GM18517 (cell line): ENCODE data around the gene MYOG.

Experiments
- ATAC-seq: cut with Tn5 transposase; IDR thresholded peaks from one replicate; pipeline ENCODE4 v1.9.1; 2021; ENCODE audit warnings: mild to moderate bottlenecking, moderate library complexity; ENCODE audit not compliant: unreplicated experiment

MYOG gene

GRCh38 chr1:203117611-203118575 is 32.1 kb upstream of the MYOG start:
- no peak for ATAC-seq

GRCh38 chr1:203116091-203116820 is 30.4 kb upstream of the MYOG start:
- no peak for ATAC-seq

- no peak for ATAC-seq
Measured at GRCh38 chr1:203114202-203114601, 28.4 kb upstream of the MYOG start.

GRCh38 chr1:203113308-203113707 is 27.5 kb upstream of the MYOG start:
- no peak for ATAC-seq

- ATAC-seq = no peak
Measured at GRCh38 chr1:203112475-203112874, 26.7 kb upstream of the MYOG start.

GRCh38 chr1:203104789-203105390 is 19.1 kb upstream of the MYOG start:
- ATAC-seq = no peak

GRCh38 chr1:203103829-203104495 is 18.1 kb upstream of the MYOG start:
- no peak for ATAC-seq

GRCh38 chr1:203103216-203103615 is 17.4 kb upstream of the MYOG start:
- no peak for ATAC-seq

- ATAC-seq = no peak
Measured at GRCh38 chr1:203101813-203102634, 16.2 kb upstream of the MYOG start.

- ATAC-seq = no peak
Measured at GRCh38 chr1:203100516-203100869, 14.7 kb upstream of the MYOG start.

- ATAC-seq = no peak
Measured at GRCh38 chr1:203099805-203100515, 14.1 kb upstream of the MYOG start.

- no peak for ATAC-seq
Measured at GRCh38 chr1:203098914-203099520, 13.2 kb upstream of the MYOG start.

- no peak for ATAC-seq
Measured at GRCh38 chr1:203098445-203098844, 12.6 kb upstream of the MYOG start.

- ATAC-seq = no peak
Measured at GRCh38 chr1:203097001-203097400, 11.2 kb upstream of the MYOG start.

- no peak for ATAC-seq
Measured at GRCh38 chr1:203096566-203096965, 10.8 kb upstream of the MYOG start.

- no peak for ATAC-seq
Measured at GRCh38 chr1:203095061-203095690, 9.4 kb upstream of the MYOG start.

GRCh38 chr1:203093754-203094410 is 8.1 kb upstream of the MYOG start:
- no peak for ATAC-seq

GRCh38 chr1:203091761-203092330 is 6.0 kb upstream of the MYOG start:
- ATAC-seq = no peak
